B cell (primary cell): ENCODE data around the gene CLN6. TPM values are rescaled to one million over a fixed set of nuclear protein-coding genes. Genes with fewer than 3 reads are reported as not detected.
A peak's percentile ranks its signal among the peaks of the same experiment; 100 is the strongest.

Experiments used
- ATAC-seq: fragments of 200-7000 bp; cut with Tn5 transposase; one replicate; pipeline ENCODE4 v1.10.0; 2021; ENCODE audit warnings: low read depth, mild to moderate bottlenecking, moderate number of reproducible peaks, moderate library complexity
- CTCF ChIA-PET: fragments of 350-600 bp; sonication (Branson Sonifier 250); formaldehyde crosslinking; loops from one replicate; lab custom pipeline; 2021; ENCODE audit warnings: antibody characterized with exemption, inconsistent platforms; lab: Charles Lee
- POLR2A ChIA-PET: fragments of 350-600 bp; sonication (Branson Sonifier 250); formaldehyde crosslinking; loops from one replicate; lab custom pipeline; 2021; ENCODE audit warnings: antibody characterized with exemption; lab: Charles Lee
- DNase-seq: peaks from one replicate; pipeline ENCODE4 v3.0.0; 2013
- H2AFZ ChIP-seq: 2 replicates; pipeline ENCODE4 v1.6.1; 2012; ENCODE audit warnings: mild to moderate bottlenecking, low read depth, low read length; ENCODE audit not compliant: insufficient read depth, poor library complexity, severe bottlenecking
- H3K27ac ChIP-seq, 2 donors: 1 replicate in 1 of 2; 2 replicates in 1 of 2; pipeline ENCODE4 v1.5.1; 2012 to 2013; ENCODE audit warnings: low read length in 2 of 2, mild to moderate bottlenecking in 2 of 2, moderate library complexity in 1 of 2
- H3K27me3 ChIP-seq, 4 experiments: fragments of 200-600 bp in 1 of 4; sonication (generic) in 1 of 4; replicated peaks in 1 of 4; 1 replicate in 2 of 4; 2 replicates in 2 of 4; pipeline versions ENCODE4 v1.6.1 to v1.7.0; 2013 to 2016; ENCODE audit warnings: low read length in 3 of 4, mild to moderate bottlenecking in 2 of 4, mixed read lengths in 1 of 4, moderate library complexity in 1 of 4; ENCODE audit not compliant: insufficient read depth in 4 of 4, control insufficient read depth in 3 of 4; ENCODE audit errors: control extremely low read depth in 1 of 4
- H3K36me3 ChIP-seq, 2 experiments: replicated peaks in 1 of 2; 1 replicate in 1 of 2; 2 replicates in 1 of 2; pipeline versions ENCODE4 v1.6.1 to v1.7.1; 2013; ENCODE audit warnings: low read length in 1 of 2; ENCODE audit not compliant: insufficient read depth in 2 of 2, control insufficient read depth in 1 of 2; ENCODE audit errors: control extremely low read depth in 1 of 2, extremely low read depth in 1 of 2
- H3K4me1 ChIP-seq, 2 donors: fragments of 200-600 bp in 1 of 2; sonication (generic) in 1 of 2; 1 replicate in 1 of 2; 2 replicates in 1 of 2; pipeline versions ENCODE4 v1.5.1 to v1.6.1; 2013 to 2017; ENCODE audit warnings: low read length in 2 of 2; ENCODE audit not compliant: control insufficient read depth in 2 of 2, insufficient read depth in 2 of 2
- H3K4me2 ChIP-seq: replicated peaks from 2 replicates; pipeline ENCODE3; 2012; ENCODE audit warnings: mild to moderate bottlenecking, low read depth, low read length; ENCODE audit not compliant: poor library complexity, severe bottlenecking
- H3K4me3 ChIP-seq, 5 experiments: fragments of 200-600 bp in 1 of 5; sonication (generic) in 1 of 5; 1 replicate in 3 of 5; 2 replicates in 2 of 5; pipeline versions ENCODE4 v1.5.1 to v1.7.0; 2011 to 2016; ENCODE audit warnings: low read length in 4 of 5, mild to moderate bottlenecking in 4 of 5, low read depth in 2 of 5, control low read depth in 1 of 5, moderate library complexity in 1 of 5; ENCODE audit not compliant: insufficient read depth in 1 of 5; ENCODE audit errors: control extremely low read depth in 1 of 5, extremely low read depth in 1 of 5
- H3K79me2 ChIP-seq: fragments of 200-600 bp; sonication (generic); one replicate; pipeline ENCODE4 v1.6.0; 2016; ENCODE audit warnings: low read length; ENCODE audit not compliant: control insufficient read depth, insufficient read depth
- H3K9ac ChIP-seq: fragments of 200-600 bp; sonication (generic); 2 replicates; pipeline ENCODE4 v1.6.1; 2017; ENCODE audit warnings: mild to moderate bottlenecking, low read length, moderate library complexity
- H3K9me3 ChIP-seq, 3 donors: one replicate each; pipeline versions ENCODE4 v1.6.1 to v1.7.1; 2013; ENCODE audit warnings: low read length in 2 of 3; ENCODE audit not compliant: control insufficient read depth in 2 of 3, insufficient read depth in 1 of 3; ENCODE audit errors: control extremely low read depth in 1 of 3
- H4K20me1 ChIP-seq: 2 replicates; pipeline ENCODE4 v1.6.0; 2012; ENCODE audit warnings: mild to moderate bottlenecking, low read length; ENCODE audit not compliant: insufficient read depth, control insufficient read depth, poor library complexity, severe bottlenecking
- H3K27ac Mint-ChIP-seq: one replicate; pipeline ENCODE4 v1.8.0; 2021; ENCODE audit warnings: mixed read lengths
- H3K27me3 Mint-ChIP-seq: one replicate; pipeline ENCODE4 v1.8.0; 2021; ENCODE audit warnings: mixed read lengths
- H3K4me1 Mint-ChIP-seq: one replicate; pipeline ENCODE4 v1.8.0; 2021; ENCODE audit warnings: mixed read lengths
- H3K4me3 Mint-ChIP-seq: one replicate; pipeline ENCODE4 v1.8.0; 2021; ENCODE audit warnings: mixed read lengths
- H3K9me3 Mint-ChIP-seq: one replicate; pipeline ENCODE4 v1.8.0; 2022; ENCODE audit warnings: mixed read lengths; ENCODE audit not compliant: insufficient read depth
- CTCF ChIP-seq: fragments of 200-600 bp; IDR thresholded peaks from one replicate; pipeline ENCODE4 v1.8.0; 2022; ENCODE audit warnings: antibody characterized with exemption, mild to moderate bottlenecking
- EZH2 ChIP-seq: IDR thresholded peaks from 2 replicates; pipeline ENCODE4 v1.6.1; 2012; ENCODE audit warnings: borderline replicate concordance, low read depth, mild to moderate bottlenecking, moderate library complexity, low read length; ENCODE audit not compliant: insufficient read depth, poor library complexity, severe bottlenecking
- WGBS: methylation state at CpG from one replicate; pipeline ENCODE4 v1.1.5; 2013; ENCODE audit warnings: missing lambda C conversion rate; ENCODE audit not compliant: insufficient coverage; 5-methylcytosine and 5-hydroxymethylcytosine counted together
- intact Hi-C: fragments of 100-400 bp; cut with micrococcal nuclease; formaldehyde crosslinking; loops from one replicate; pipeline ENCODE4 v1.10.0; 2022
- polyA plus RNA-seq: library from polyadenylated mRNA; depleted of rRNA; stranded (reverse); fragments of >200 nt; gene quantifications from 2 replicates; pipeline ENCODE4 v1.2.3, GENCODE V29; 2012
- total RNA-seq, 2 donors: library from RNA; stranded (reverse); fragments of 120-200 nt in 1 of 2; gene quantifications; 1 replicate in 1 of 2; 2 replicates in 1 of 2; pipeline versions ENCODE4 v1.2.3 to v1.2.4, GENCODE V29; 2013 to 2022

CLN6 gene
- total and polyA plus RNA-seq, 2 donors (not counting 1 experiment from before 2014, with no cell fraction given), result 22.8 TPM

- H3K79me2 ChIP-seq, result peaks cover 3% of the 10 kb centered on the region
- POLR2A ChIA-PET, result no interaction called here
- peaks cover 0 to 7% (median 0%) of the 10 kb centered on the region in 3 donors for H3K9me3 ChIP-seq
- no peaks in the 10 kb centered on the region for H3K27me3 Mint-ChIP-seq
- H3K9ac ChIP-seq, result no peak overlapping the region
- peak overlapping the region; percentile 57 for H3K4me3 Mint-ChIP-seq
- no peaks in the 10 kb centered on the region for H3K27me3 ChIP-seq
- peaks cover 27% of the 10 kb centered on the region for H3K4me1 Mint-ChIP-seq
- H4K20me1 ChIP-seq, result no peaks in the 10 kb centered on the region
- no peak overlapping the region for H3K4me3 ChIP-seq
- intact Hi-C loops, result loop anchor here (1.0 kb wide), 1 partner anchor 345 kb away; no protein-coding TSS in a partner anchor
- WGBS, result 47% methylated on average over 6 of the region's 13 CpGs
- no peaks in the 10 kb centered on the region for H3K9me3 Mint-ChIP-seq
- no peak overlapping the region for H3K27ac ChIP-seq
- H3K4me2 ChIP-seq, result peak overlapping the region; percentile 58
- CTCF ChIA-PET, result interaction anchor here (0.8 kb wide), 1 partner anchor 14 kb away, joined by 3 read pairs; no protein-coding TSS in a partner anchor
- H2AFZ ChIP-seq, result no peak overlapping the region
- H3K36me3 ChIP-seq, result peaks cover 0 to 3% of the 10 kb centered on the region in 2 experiments
- no peak for ATAC-seq
- DNase-seq, result no peak
- TF ChIP-seq CTCF (no peak), EZH2 (no peak)
- peak overlapping the region; percentile 37 for H3K27ac Mint-ChIP-seq
- peaks cover 26 to 35% of the 10 kb centered on the region in 2 donors for H3K4me1 ChIP-seq
Observed at GRCh38 chr15:68208636-68209240, 20.8 kb downstream of the CLN6 start.

GRCh38 chr15:68208136-68208535 lies 21.4 kb downstream of the CLN6 start:
- Histone ChIP-seq H3K27me3 (no peaks in the 10 kb centered on the region), H3K4me3 (no peak overlapping the region), H3K27ac (no peak overlapping the region), H3K9ac (no peak overlapping the region), H2AFZ (no peak overlapping the region), H3K36me3 (peaks cover 0 to 3% of the 10 kb centered on the region in 2 experiments), H3K4me2 (peak overlapping the region; percentile 58), H4K20me1 (no peaks in the 10 kb centered on the region), H3K79me2 (peaks cover 3% of the 10 kb centered on the region), H3K9me3 (peaks cover 0 to 7% (median 0%) of the 10 kb centered on the region in 3 donors), H3K4me1 (peaks cover 26 to 35% of the 10 kb centered on the region in 2 donors)
- CTCF ChIA-PET, result interaction anchor here (0.8 kb wide), 1 partner anchor 13 kb away, joined by 3 read pairs; no protein-coding TSS in a partner anchor
- ATAC-seq (no peak), DNase-seq (no peak)
- Mint-ChIP-seq H3K4me3 (no peak overlapping the region), H3K4me1 (peaks cover 27% of the 10 kb centered on the region), H3K9me3 (no peaks in the 10 kb centered on the region), H3K27me3 (no peaks in the 10 kb centered on the region), H3K27ac (peak overlapping the region; percentile 53)
- 91% methylated on average over 16 of the region's 16 CpGs for WGBS
- POLR2A ChIA-PET, result no interaction called here
- no peak for TF ChIP-seq EZH2
- TF ChIP-seq CTCF, result no peak
- intact Hi-C loops, result no loop called here
